HFFc6 (cell line): Measurements from ENCODE around the gene DNAJC1. TPM values are rescaled to one million over a fixed set of nuclear protein-coding genes. Genes with fewer than 3 reads are reported as not detected.

Experiments
- DNase-seq: peaks from one replicate; pipeline ENCODE4 v3.0.0-alpha.2; 2018
- H3K27ac Mint-ChIP-seq: 2 replicates; pipeline ENCODE4 v1.8.0; 2020; ENCODE audit warnings: mild to moderate bottlenecking, mixed read lengths
- H3K27me3 Mint-ChIP-seq: 2 replicates; pipeline ENCODE4 v1.8.0; 2021; ENCODE audit warnings: mild to moderate bottlenecking, moderate library complexity, mixed read lengths; ENCODE audit not compliant: insufficient read depth
- H3K36me3 Mint-ChIP-seq: 2 replicates; pipeline ENCODE4 v1.8.0; 2021; ENCODE audit warnings: low read depth, mixed read lengths
- H3K4me1 Mint-ChIP-seq: 2 replicates; pipeline ENCODE4 v1.8.0; 2020; ENCODE audit warnings: low read depth, mixed read lengths
- H3K4me3 Mint-ChIP-seq: 2 replicates; pipeline ENCODE4 v1.8.0; 2020; ENCODE audit warnings: mild to moderate bottlenecking, moderate library complexity, mixed read lengths
- H3K9me3 Mint-ChIP-seq: 2 replicates; pipeline ENCODE4 v1.8.0; 2020; ENCODE audit warnings: mild to moderate bottlenecking, mixed read lengths
- total RNA-seq, 6 experiments: library from RNA; stranded (reverse); fragmentation: NEBNext Ultra II Directional; extraction: Animal tissue kit (Norgen Biotek cat#: 25700); gene quantifications; 2 replicates in 1 of 6; 3 replicates in 5 of 6; pipeline ENCODE4 v1.2.3, GENCODE V29; 2021
- TF ChIP-seq, protein P1 (sequence below): fragments of 200-600 bp; sonication (generic); IDR thresholded peaks from 2 replicates; pipeline ENCODE4 v1.5.0; 2021; ENCODE audit warnings: antibody characterized with exemption, mild to moderate bottlenecking

DNAJC1 gene
- total RNA-seq, 6 experiments from 2014 or later = 17.3 to 25.5 (median 17.9) TPM

- no peaks in the 10 kb centered on the region for H3K9me3 Mint-ChIP-seq
- H3K36me3 Mint-ChIP-seq = 0 out of 2 replicates have a peak, but pooled peaks cover 6% of the 10 kb centered on the region
- H3K4me3 Mint-ChIP-seq = no peak overlapping the region
- TF ChIP-seq, protein P1, sequence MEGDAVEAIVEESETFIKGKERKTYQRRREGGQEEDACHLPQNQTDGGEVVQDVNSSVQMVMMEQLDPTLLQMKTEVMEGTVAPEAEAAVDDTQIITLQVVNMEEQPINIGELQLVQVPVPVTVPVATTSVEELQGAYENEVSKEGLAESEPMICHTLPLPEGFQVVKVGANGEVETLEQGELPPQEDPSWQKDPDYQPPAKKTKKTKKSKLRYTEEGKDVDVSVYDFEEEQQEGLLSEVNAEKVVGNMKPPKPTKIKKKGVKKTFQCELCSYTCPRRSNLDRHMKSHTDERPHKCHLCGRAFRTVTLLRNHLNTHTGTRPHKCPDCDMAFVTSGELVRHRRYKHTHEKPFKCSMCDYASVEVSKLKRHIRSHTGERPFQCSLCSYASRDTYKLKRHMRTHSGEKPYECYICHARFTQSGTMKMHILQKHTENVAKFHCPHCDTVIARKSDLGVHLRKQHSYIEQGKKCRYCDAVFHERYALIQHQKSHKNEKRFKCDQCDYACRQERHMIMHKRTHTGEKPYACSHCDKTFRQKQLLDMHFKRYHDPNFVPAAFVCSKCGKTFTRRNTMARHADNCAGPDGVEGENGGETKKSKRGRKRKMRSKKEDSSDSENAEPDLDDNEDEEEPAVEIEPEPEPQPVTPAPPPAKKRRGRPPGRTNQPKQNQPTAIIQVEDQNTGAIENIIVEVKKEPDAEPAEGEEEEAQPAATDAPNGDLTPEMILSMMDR = no peak
- H3K27ac Mint-ChIP-seq = no peak overlapping the region; the same call in 1 of the 2 replicates
- no peaks in the 10 kb centered on the region; the same call in none of the 2 replicates for H3K27me3 Mint-ChIP-seq
- no peak for DNase-seq
- H3K4me1 Mint-ChIP-seq = peaks cover 7% of the 10 kb centered on the region
Observed at GRCh38 chr10:21961847-21962246, 41.7 kb downstream of the DNAJC1 start.

DNA sequence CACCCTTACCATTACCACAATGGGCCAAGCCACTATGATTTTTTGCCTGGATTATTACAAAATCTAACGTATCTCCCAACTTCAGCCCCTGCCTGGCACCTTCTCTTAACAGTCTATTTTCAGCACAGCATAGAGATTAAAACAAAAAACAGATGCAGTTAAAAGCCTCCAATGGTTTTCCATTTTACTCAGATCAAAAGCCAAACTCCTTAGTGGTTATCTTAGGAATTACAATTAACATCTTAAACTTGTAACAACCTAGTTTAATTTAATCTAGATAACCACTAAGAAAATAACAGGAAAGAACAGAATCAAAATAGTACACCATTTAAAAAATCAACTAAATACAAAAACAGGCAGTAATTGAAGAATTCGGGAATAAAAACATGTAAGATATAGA lies 43.5 kb downstream of the DNAJC1 start:
- no peaks in the 10 kb centered on the region for H3K9me3 Mint-ChIP-seq
- peaks cover 7% of the 10 kb centered on the region for H3K4me1 Mint-ChIP-seq
- H3K36me3 Mint-ChIP-seq = 0 out of 2 replicates have a peak, but pooled peaks cover 5% of the 10 kb centered on the region
- no peak for DNase-seq
- no peaks in the 10 kb centered on the region; the same call in none of the 2 replicates for H3K27me3 Mint-ChIP-seq
- TF ChIP-seq, protein P1 = peak; percentile 44
- no peak overlapping the region for H3K4me3 Mint-ChIP-seq
- no peak overlapping the region for H3K27ac Mint-ChIP-seq

GRCh38 chr10:21954690-21955089 lies 48.8 kb downstream of the DNAJC1 start:
- Mint-ChIP-seq H3K27ac (no peak overlapping the region), H3K36me3 (no peaks in the 10 kb centered on the region), H3K27me3 (no peaks in the 10 kb centered on the region), H3K4me3 (no peak overlapping the region), H3K4me1 (no peaks in the 10 kb centered on the region), H3K9me3 (no peaks in the 10 kb centered on the region)
- TF ChIP-seq, protein P1 = no peak
- no peak for DNase-seq

DNA sequence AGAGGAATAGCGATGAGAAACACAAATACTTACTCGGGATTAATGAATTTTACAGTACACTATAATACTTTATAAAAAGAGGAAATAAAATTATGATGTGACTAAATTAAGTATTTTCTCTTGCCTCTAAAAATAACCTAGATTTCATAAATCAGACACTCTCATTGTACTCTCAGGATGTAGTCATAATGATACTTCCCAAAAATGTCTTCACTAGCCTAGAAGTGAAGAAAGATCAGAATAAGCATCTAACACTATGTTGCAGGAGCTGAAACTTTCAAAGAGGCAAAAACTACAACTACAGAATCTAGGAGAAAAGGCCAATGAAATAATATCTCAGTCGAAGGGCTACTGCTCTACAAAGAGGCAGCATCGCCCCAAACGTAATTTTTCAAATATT lies 49.4 kb downstream of the DNAJC1 start:
- H3K27ac Mint-ChIP-seq = no peak overlapping the region
- H3K9me3 Mint-ChIP-seq = no peaks in the 10 kb centered on the region
- H3K4me1 Mint-ChIP-seq = no peaks in the 10 kb centered on the region
- H3K27me3 Mint-ChIP-seq = no peaks in the 10 kb centered on the region
- DNase-seq = no peak
- H3K36me3 Mint-ChIP-seq = no peaks in the 10 kb centered on the region
- H3K4me3 Mint-ChIP-seq = no peak overlapping the region
- TF ChIP-seq, protein P1 = no peak

DNA sequence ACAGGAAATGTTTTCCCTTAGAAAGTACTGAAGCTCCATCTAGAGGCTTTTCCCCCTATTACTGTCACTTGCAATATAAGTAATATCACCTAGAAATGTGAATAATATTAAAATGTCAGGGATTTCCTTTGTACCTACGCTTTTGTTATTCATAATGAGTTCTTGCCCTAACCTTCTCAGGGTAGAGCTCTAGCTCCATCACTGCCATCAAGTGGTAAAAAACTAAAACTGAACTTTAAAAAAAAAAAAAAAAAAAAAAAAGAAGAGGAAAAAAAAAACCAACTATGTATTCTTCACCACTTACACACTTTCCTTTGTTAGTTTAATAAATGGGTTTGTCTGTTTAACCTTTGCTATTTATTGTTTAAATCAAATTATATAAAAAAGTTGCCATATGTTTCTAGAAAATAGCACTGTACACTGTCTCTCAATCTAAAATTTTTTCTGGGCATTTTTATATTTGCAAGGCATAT lies 49.9 kb downstream of the DNAJC1 start:
- no peaks in the 10 kb centered on the region for H3K27me3 Mint-ChIP-seq
- no peaks in the 10 kb centered on the region for H3K36me3 Mint-ChIP-seq
- H3K4me1 Mint-ChIP-seq = no peaks in the 10 kb centered on the region
- H3K9me3 Mint-ChIP-seq = no peaks in the 10 kb centered on the region
- no peak overlapping the region for H3K27ac Mint-ChIP-seq
- peak; percentile 17 for DNase-seq
- no peak overlapping the region for H3K4me3 Mint-ChIP-seq
- TF ChIP-seq, protein P1 = peak; percentile 74

- Mint-ChIP-seq H3K27ac (no peak overlapping the region), H3K27me3 (no peaks in the 10 kb centered on the region), H3K4me3 (no peak overlapping the region), H3K9me3 (no peaks in the 10 kb centered on the region), H3K36me3 (no peaks in the 10 kb centered on the region), H3K4me1 (no peaks in the 10 kb centered on the region)
- DNase-seq = no peak
- TF ChIP-seq, protein P1 = no peak
Observed at GRCh38 chr10:21950566-21950965, 53.0 kb downstream of the DNAJC1 start.
